ENCODE results near the gene MARK3. TPM values are rescaled to one million over a fixed set of nuclear protein-coding genes. Genes with fewer than 3 reads are reported as not detected.
A peak's percentile ranks its signal among the peaks of the same experiment; 100 is the strongest.

The MARK3 gene
- total RNA-seq, 1 donor: 79.5 TPM

DNA sequence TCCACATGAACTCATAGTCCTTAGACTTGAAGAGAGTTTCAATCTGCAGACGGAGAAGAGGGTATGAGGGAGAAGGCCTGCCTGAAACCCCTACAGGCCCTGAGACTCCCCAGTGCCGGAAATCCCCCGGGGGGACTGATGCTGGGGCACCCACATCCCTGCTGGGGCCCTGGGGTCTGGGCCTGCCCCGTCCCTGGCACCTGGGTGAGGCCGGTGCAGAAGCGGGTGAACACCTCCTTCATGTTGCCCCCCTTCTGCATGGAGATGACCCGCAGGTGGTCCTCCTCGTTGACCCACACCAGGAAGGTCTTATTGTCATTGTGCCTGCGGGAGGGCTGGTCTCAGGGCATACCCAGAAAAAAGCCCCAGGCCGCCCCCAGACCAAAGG, 135.0 kb downstream of the MARK3 start:
- H3K4me3 ChIP-seq (ENCODE audit: low read depth, low read length): no peak overlapping the region
- TF ChIP-seq, protein P1, sequence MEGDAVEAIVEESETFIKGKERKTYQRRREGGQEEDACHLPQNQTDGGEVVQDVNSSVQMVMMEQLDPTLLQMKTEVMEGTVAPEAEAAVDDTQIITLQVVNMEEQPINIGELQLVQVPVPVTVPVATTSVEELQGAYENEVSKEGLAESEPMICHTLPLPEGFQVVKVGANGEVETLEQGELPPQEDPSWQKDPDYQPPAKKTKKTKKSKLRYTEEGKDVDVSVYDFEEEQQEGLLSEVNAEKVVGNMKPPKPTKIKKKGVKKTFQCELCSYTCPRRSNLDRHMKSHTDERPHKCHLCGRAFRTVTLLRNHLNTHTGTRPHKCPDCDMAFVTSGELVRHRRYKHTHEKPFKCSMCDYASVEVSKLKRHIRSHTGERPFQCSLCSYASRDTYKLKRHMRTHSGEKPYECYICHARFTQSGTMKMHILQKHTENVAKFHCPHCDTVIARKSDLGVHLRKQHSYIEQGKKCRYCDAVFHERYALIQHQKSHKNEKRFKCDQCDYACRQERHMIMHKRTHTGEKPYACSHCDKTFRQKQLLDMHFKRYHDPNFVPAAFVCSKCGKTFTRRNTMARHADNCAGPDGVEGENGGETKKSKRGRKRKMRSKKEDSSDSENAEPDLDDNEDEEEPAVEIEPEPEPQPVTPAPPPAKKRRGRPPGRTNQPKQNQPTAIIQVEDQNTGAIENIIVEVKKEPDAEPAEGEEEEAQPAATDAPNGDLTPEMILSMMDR (IDR thresholded peaks at IDR 0.05; ENCODE audit: insufficient read depth, low read length): no peak

DNA sequence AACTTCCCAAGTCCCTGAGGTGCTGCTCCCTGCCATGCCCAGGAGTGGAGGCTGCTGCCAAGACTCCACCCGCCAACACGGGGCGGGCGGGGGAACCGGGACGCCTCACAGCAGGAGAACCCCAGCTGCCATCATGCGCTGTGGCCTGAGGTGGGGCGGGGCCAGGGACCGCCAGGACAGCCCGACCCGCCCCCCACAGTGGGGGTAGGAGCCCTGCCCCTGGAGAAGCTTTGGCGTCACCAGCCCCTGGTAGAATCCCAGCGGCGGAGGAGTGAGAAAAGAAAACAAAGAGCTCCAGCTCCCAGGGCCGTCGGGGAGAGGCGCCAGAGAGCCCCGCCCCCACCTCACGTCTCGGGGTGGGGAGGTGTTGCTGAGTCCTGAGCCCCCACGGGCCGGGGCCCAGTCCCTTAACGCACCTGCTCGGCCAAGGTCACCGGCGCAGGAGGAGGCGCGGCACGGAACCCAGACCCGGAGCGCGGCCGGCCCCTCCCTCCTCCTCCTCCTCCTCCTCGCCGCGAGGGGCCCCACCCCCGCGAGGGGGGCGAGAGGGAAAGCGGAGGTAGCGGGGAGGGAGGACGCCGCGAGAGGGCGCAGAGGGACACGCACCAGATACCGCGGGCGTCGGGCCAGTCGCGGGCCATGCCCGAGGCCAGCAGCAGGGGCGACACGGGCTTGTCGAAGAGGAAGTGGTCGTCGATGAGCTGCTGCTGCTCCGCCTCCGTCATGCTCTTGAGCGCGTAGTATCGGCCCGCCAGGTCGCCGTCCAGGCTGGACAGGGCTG, 135.6 kb downstream of the MARK3 start:
- TF ChIP-seq, protein P1 (IDR thresholded peaks at IDR 0.05; ENCODE audit: insufficient read depth, low read length): peak; percentile 42
- DNase-seq (ENCODE audit: low read depth): peak; percentile 41
- peak overlapping the region; percentile 57 for H3K4me3 ChIP-seq (ENCODE audit: low read depth, low read length)

More for the DNA sequence above, 135.0 kb downstream of the MARK3 start:
- DNase-seq (ENCODE audit: low read depth): no peak

DNA sequence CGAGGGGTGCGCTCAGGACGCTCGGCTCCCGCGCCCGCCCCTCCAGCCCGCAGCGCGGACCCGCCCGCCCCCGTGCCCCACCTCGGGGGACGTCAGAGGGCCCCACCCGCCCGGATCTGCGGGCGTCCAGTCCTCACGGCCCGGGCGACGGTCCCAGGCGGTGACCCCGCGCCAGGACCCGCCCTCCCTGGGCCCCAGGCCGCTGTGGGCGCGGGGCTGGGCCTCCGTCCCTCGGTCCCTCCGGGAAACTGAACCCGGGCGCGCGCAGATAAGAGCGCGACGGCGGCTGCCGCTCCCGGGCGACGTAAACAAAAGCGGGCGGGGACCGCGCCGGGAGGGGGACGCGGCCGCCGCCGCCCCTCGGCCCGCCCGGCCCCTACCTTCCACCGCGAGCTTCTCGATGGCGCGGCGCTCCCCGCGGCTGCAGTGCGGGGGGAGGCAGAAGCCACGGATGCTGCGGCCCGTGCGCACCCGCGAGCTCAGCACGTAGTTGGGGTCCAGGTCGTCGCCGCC, 136.3 kb downstream of the MARK3 start:
- no peak for DNase-seq (ENCODE audit: low read depth)
- peak overlapping the region; percentile 60 for H3K4me3 ChIP-seq (ENCODE audit: low read depth, low read length)

DNA sequence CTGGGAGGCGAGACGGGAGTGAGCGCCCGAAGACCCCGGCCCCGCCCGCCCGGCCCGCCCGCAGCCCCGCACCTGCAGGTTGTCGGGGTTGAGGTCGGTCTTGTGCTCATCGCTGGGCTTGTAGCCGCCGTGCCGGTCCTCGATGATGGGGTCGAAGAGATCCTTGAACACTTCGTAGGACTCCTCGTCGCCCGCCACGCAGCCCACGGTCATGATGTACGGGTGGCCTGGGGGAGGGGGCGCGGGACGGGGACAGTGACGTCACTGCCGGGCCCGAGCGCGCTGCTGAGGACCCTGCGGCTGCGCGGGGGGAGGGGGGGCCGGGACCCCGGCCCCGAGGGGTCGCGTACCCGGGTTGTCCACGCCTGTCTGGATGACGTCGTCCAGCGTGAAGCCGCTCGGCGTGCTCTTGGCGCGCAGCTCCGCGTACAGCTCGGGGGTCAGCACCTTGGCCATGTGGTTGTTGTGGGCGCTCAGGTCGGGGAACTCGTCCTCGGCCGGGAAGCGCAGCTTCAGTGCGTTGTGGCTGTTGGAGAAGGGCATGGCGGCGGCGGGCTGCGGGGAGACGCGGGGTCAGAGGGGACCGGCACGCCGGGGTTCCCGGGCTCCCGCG, 136.8 kb downstream of the MARK3 start:
- H3K4me3 ChIP-seq (ENCODE audit: low read depth, low read length): peak overlapping the region; percentile 60
- no peak for DNase-seq (ENCODE audit: low read depth)
- TF ChIP-seq, protein P1 (IDR thresholded peaks at IDR 0.05; ENCODE audit: insufficient read depth, low read length): no peak

More for the DNA sequence above, 136.3 kb downstream of the MARK3 start:
- TF ChIP-seq, protein P1 (IDR thresholded peaks at IDR 0.05; ENCODE audit: insufficient read depth, low read length): no peak

DNA sequence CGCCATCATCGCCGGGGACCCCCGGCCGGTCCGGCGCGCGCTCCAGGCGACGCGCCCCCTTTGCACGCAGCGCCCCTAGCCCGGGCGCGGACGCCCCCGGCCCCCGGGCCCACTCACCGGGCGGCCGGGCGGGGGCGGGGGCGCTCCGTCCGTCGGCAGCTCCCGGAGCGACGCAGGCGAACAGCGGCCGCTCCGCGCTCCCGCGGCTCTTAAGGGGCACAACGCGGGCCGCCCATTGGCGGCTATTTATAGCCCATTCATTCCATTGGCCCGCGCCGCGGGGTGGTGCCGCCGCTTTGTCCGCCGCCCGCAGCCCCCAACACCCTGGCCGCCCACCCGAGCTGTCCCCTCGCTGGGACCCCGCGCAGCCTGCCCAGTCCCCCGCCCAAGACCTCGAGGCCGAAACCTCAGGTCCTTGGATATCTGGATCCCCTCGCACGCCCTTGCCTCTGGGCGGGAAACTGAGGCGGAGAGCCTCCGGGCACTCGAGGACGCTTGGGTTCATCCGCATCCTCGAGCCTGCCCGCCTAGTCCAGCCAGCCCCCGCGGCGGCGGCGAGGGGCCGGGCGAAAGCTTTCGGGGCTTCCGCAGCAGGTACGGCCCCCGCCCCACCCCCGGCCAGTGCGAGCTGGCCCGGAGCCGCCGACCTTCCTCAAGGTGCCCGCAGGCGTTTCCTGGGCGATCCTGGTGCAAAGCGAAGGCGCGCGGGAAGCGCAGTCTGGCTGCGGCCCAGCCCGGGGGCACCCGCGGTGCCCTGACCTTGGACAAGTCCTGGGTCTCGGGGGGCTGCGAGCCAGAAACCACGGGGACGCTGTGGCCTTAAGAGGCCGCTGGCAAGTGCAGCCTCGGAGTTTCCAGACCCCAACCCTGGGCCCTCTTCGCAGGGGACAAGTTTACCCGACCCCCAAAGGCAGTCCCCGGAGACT, 137.7 kb downstream of the MARK3 start, which contains the start of gene CKB:
Gene CKB (minus strand): TSS at position 182 of the 926 bp plus-strand sequence. CDS start 337 bp downstream, outside the sequence.
- H3K4me3 ChIP-seq (ENCODE audit: low read depth, low read length): peak within 1 kb of the TSS; percentile 60
- TF ChIP-seq, protein P1 (IDR thresholded peaks at IDR 0.05; ENCODE audit: insufficient read depth, low read length): no peak
- peak; percentile 43 for DNase-seq (ENCODE audit: low read depth)

DNA sequence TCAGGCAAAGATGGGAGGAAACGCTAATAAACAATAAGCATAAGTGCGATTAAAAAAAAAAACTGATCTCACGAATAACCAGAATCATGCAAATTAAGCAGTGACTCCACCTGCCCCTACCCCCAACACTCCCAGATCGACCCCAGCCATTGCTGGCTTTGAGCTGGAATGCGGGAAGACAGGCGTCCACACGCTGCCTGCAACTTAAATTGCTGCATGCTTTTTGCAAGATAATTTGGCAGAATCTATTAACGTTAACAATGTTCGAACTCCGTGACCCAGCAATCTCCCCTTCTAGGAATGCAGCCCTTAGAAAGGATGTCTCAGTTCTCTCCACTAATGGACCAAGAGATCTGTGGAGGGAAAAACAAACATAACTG, 138.3 kb downstream of the MARK3 start:
- H3K4me3 ChIP-seq (ENCODE audit: low read depth, low read length): no peak overlapping the region
- no peak for DNase-seq (ENCODE audit: low read depth)
- TF ChIP-seq, protein P1 (IDR thresholded peaks at IDR 0.05; ENCODE audit: insufficient read depth, low read length): no peak
